WTC11 (cell line): ENCODE results near the gene HLA-DQA2. TPM values are rescaled to one million over a fixed set of nuclear protein-coding genes. Genes with fewer than 3 reads are reported as not detected.

Experiments used
- ATAC-seq: fragments of 200-7000 bp; cut with Tn5 transposase; 2 replicates; pipeline ENCODE4 v1.10.0; 2021; ENCODE audit warnings: mild to moderate bottlenecking, moderate library complexity
- CTCF ChIA-PET: fragments of 300-600 bp; sonication (Branson Sonifier 250); formaldehyde crosslinking; loops from one replicate; lab custom pipeline; 2021; ENCODE audit warnings: antibody characterized with exemption; lab: Charles Lee
- POLR2A ChIA-PET: fragments of 350-600 bp; sonication (Branson Sonifier 250); formaldehyde crosslinking; loops from one replicate; lab custom pipeline; 2021; ENCODE audit warnings: antibody characterized with exemption; lab: Charles Lee
- DNase-seq: peaks from one replicate; pipeline ENCODE4 v3.0.0; 2021; ENCODE audit warnings: low spot score
- H3K27ac Mint-ChIP-seq: 2 replicates; pipeline ENCODE4 v1.8.0; 2021; ENCODE audit warnings: mixed read lengths
- H3K27me3 Mint-ChIP-seq: 2 replicates; pipeline ENCODE4 v1.8.0; 2021; ENCODE audit warnings: low read depth, mild to moderate bottlenecking, moderate library complexity, mixed read lengths
- H3K36me3 Mint-ChIP-seq: 2 replicates; pipeline ENCODE4 v1.8.0; 2021; ENCODE audit warnings: mixed read lengths
- H3K4me1 Mint-ChIP-seq: 2 replicates; pipeline ENCODE4 v1.8.0; 2022; ENCODE audit warnings: mixed read lengths
- H3K4me3 Mint-ChIP-seq: 2 replicates; pipeline ENCODE4 v1.8.0; 2021; ENCODE audit warnings: mild to moderate bottlenecking, moderate library complexity, mixed read lengths
- H3K9me3 Mint-ChIP-seq: 2 replicates; pipeline ENCODE4 v1.8.0; 2021; ENCODE audit warnings: mixed read lengths
- CBFB ChIP-seq: sonication (generic); formaldehyde crosslinking; IDR thresholded peaks from 2 replicates; pipeline ENCODE4 v1.8.1; 2022; ENCODE audit warnings: mild to moderate bottlenecking, low read depth, missing genetic modification reagents
- ELF4 ChIP-seq: sonication (generic); formaldehyde crosslinking; IDR thresholded peaks from 2 replicates; pipeline ENCODE4 v1.8.1; 2022; ENCODE audit warnings: low read depth, mild to moderate bottlenecking, moderate library complexity, missing genetic modification reagents
- GRHL2 ChIP-seq: fragments of 250-450 bp; sonication (Bioruptor Pico); IDR thresholded peaks from 2 replicates; pipeline ENCODE4 v1.8.0; 2022; ENCODE audit warnings: mild to moderate bottlenecking, moderate library complexity; ENCODE audit not compliant: insufficient replicate concordance, severe bottlenecking
- HMGXB4 ChIP-seq: sonication (generic); formaldehyde crosslinking; IDR thresholded peaks from 2 replicates; pipeline ENCODE4 v1.8.1; 2023; ENCODE audit warnings: mild to moderate bottlenecking, moderate library complexity, missing genetic modification reagents
- NFYB ChIP-seq: sonication (generic); formaldehyde crosslinking; conservative IDR thresholded peaks from 2 replicates; pipeline ENCODE4 v1.8.0; 2022; ENCODE audit warnings: low read depth, missing genetic modification reagents
- NR2C2 ChIP-seq: sonication (generic); formaldehyde crosslinking; IDR thresholded peaks from 2 replicates; pipeline ENCODE4 v1.8.0; 2022; ENCODE audit warnings: mild to moderate bottlenecking, missing genetic modification reagents
- TCF7 ChIP-seq: sonication (generic); formaldehyde crosslinking; IDR thresholded peaks from 2 replicates; pipeline ENCODE4 v1.8.0; 2022; ENCODE audit warnings: mild to moderate bottlenecking, low read depth, missing genetic modification reagents, moderate library complexity
- TEAD4 ChIP-seq: sonication (generic); formaldehyde crosslinking; IDR thresholded peaks from 2 replicates; pipeline ENCODE4 v1.8.0; 2022; ENCODE audit warnings: mild to moderate bottlenecking, missing genetic modification reagents
- total RNA-seq: library from RNA; stranded (reverse); gene quantifications from 3 replicates; pipeline ENCODE4 v1.2.3, GENCODE V29; 2021
- TF ChIP-seq, protein P1 (sequence below): sonication (generic); formaldehyde crosslinking; IDR thresholded peaks from 2 replicates; pipeline ENCODE4 v1.8.1; 2023; ENCODE audit warnings: mild to moderate bottlenecking, missing genetic modification reagents
- TF ChIP-seq, protein P2 (sequence below): sonication (generic); formaldehyde crosslinking; IDR thresholded peaks from 2 replicates; pipeline ENCODE4 v1.8.1; 2022; ENCODE audit warnings: low read depth, missing genetic modification reagents, borderline replicate concordance
- TF ChIP-seq, protein P3 (sequence below): fragments of 200-600 bp; IDR thresholded peaks from 2 replicates; pipeline ENCODE4 v1.8.0; 2022; ENCODE audit warnings: antibody characterized with exemption

Gene HLA-DQA2
- total RNA-seq, 1 experiment from 2014 or later, result not detected

DNA sequence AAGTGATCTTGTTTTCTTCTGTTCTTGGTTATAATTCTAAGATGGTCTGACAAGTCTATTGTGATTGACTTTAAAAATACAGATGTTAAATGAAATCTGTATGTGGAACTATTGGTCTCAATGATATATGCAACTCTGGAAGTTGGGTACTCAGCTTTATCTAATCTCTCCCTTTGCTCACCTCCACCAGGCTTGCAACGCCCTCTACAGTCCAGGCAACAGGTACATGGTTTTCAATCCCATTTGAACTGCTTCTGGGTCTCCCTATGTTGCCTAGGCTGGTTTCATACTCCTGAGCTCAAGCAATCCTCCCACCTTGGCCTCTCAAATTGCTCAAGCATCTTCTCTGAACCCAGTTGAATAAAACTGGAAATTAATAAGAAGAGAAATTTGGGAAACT is 49.2 kb upstream of the HLA-DQA2 start:
- TF ChIP-seq GRHL2 (CRISPR knock-in tag) (no peak), TCF7 (CRISPR knock-in tag) (no peak)
- Mint-ChIP-seq H3K9me3 (peaks cover 14% of the 10 kb centered on the region), H3K27ac (no peak overlapping the region), H3K4me3 (no peak overlapping the region), H3K4me1 (no peaks in the 10 kb centered on the region), H3K36me3 (no peaks in the 10 kb centered on the region), H3K27me3 (peaks cover 5% of the 10 kb centered on the region)
- ATAC-seq (peak; percentile 75), DNase-seq (no peak)
- ChIA-PET POLR2A (no interaction called here), CTCF (interaction anchor here (0.7 to 1.4 kb wide), 9 partner anchors 8 to 285 kb away, joined by 3 to 7 read pairs (median 4); partner anchors contain the start of gene BTNL2)

DNA sequence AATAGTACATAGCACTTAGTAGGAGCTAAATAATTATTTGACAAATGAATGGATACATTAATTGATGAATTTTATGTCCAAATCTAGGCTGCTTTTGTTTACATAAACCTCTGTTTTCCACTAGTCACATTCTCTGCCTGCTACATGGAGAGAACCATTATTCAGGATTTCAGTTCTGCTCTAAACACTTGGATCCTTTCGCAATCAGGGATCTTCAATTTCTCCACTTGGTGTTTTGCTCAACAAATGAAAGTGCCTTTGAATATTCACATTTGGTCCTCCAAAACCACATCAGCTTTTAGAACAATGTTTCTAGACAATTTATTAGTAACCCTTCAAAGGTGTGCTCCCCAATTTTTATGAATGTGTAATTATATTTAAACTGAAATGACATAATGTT is 44.2 kb upstream of the HLA-DQA2 start:
- H3K27ac Mint-ChIP-seq, result no peak overlapping the region
- H3K36me3 Mint-ChIP-seq, result no peaks in the 10 kb centered on the region
- no peak overlapping the region for H3K4me3 Mint-ChIP-seq
- no peak for ATAC-seq
- no peak for TF ChIP-seq HMGXB4 (CRISPR knock-in tag)
- TF ChIP-seq, protein P1, sequence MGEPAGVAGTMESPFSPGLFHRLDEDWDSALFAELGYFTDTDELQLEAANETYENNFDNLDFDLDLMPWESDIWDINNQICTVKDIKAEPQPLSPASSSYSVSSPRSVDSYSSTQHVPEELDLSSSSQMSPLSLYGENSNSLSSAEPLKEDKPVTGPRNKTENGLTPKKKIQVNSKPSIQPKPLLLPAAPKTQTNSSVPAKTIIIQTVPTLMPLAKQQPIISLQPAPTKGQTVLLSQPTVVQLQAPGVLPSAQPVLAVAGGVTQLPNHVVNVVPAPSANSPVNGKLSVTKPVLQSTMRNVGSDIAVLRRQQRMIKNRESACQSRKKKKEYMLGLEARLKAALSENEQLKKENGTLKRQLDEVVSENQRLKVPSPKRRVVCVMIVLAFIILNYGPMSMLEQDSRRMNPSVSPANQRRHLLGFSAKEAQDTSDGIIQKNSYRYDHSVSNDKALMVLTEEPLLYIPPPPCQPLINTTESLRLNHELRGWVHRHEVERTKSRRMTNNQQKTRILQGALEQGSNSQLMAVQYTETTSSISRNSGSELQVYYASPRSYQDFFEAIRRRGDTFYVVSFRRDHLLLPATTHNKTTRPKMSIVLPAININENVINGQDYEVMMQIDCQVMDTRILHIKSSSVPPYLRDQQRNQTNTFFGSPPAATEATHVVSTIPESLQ (CRISPR knock-in tag), result no peak
- TF ChIP-seq NFYB (CRISPR knock-in tag), result no peak
- TF ChIP-seq ELF4, result no peak
- no peak for TF ChIP-seq NR2C2 (CRISPR knock-in tag)
- TF ChIP-seq CBFB, result no peak
- TF ChIP-seq, protein P2, sequence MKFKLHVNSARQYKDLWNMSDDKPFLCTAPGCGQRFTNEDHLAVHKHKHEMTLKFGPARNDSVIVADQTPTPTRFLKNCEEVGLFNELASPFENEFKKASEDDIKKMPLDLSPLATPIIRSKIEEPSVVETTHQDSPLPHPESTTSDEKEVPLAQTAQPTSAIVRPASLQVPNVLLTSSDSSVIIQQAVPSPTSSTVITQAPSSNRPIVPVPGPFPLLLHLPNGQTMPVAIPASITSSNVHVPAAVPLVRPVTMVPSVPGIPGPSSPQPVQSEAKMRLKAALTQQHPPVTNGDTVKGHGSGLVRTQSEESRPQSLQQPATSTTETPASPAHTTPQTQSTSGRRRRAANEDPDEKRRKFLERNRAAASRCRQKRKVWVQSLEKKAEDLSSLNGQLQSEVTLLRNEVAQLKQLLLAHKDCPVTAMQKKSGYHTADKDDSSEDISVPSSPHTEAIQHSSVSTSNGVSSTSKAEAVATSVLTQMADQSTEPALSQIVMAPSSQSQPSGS (CRISPR knock-in tag), result no peak
- TF ChIP-seq TEAD4 (CRISPR knock-in tag), result no peak
- TF ChIP-seq, all 79 proteins: peak for 0
- peaks cover 14% of the 10 kb centered on the region for H3K9me3 Mint-ChIP-seq
- H3K27me3 Mint-ChIP-seq, result peaks cover 10% of the 10 kb centered on the region
- no peaks in the 10 kb centered on the region for H3K4me1 Mint-ChIP-seq
- POLR2A ChIA-PET, result no interaction called here
- DNase-seq, result no peak
- CTCF ChIA-PET, result no interaction called here

DNA sequence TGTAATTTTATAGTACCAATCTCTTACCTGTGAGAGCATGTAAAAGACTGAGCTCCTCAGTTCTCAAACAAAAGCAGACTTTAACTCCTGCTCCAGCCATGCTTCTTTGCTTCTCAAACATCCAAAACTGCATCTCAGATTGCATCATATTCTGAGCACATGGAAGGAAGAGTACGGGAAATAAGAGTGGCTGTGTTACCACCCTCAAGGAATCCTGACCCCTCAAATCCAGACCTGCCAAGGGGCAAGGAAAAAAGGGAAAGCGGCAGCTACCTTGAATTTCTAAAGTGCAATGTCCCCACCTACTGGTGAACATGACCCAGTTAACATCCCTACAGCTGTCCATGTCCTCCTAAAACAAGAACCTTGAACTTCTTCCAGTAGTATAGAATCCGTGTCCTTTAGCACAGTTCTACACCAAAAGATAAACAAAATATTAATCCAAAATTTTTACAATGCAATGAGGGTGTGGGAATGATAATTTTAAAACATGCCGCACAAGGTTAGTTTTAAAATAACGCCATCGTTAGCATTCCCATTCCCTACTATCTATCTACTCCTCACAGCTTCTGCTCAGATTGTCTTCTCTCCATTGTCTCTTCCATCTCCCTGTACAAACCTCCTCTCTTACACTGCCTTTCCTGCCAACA is 40.7 kb upstream of the HLA-DQA2 start:
- Mint-ChIP-seq H3K27ac (no peak overlapping the region), H3K36me3 (0 out of 2 replicates have a peak, but pooled peaks cover 3% of the 10 kb centered on the region), H3K4me3 (no peak overlapping the region), H3K9me3 (peaks cover 9% of the 10 kb centered on the region), H3K4me1 (no peaks in the 10 kb centered on the region), H3K27me3 (peaks cover 5% of the 10 kb centered on the region; the same call in 1 of the 2 replicates)
- DNase-seq, result peak; percentile 41
- peak; percentile 86 for ATAC-seq
- POLR2A ChIA-PET, result no interaction called here
- CTCF ChIA-PET, result interaction anchor here (0.6 to 2.1 kb wide), 15 partner anchors 8 to 296 kb away, joined by 3 to 17 read pairs (median 3); no protein-coding TSS in a partner anchor
- TF ChIP-seq, protein P3, sequence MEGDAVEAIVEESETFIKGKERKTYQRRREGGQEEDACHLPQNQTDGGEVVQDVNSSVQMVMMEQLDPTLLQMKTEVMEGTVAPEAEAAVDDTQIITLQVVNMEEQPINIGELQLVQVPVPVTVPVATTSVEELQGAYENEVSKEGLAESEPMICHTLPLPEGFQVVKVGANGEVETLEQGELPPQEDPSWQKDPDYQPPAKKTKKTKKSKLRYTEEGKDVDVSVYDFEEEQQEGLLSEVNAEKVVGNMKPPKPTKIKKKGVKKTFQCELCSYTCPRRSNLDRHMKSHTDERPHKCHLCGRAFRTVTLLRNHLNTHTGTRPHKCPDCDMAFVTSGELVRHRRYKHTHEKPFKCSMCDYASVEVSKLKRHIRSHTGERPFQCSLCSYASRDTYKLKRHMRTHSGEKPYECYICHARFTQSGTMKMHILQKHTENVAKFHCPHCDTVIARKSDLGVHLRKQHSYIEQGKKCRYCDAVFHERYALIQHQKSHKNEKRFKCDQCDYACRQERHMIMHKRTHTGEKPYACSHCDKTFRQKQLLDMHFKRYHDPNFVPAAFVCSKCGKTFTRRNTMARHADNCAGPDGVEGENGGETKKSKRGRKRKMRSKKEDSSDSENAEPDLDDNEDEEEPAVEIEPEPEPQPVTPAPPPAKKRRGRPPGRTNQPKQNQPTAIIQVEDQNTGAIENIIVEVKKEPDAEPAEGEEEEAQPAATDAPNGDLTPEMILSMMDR, result peak; percentile 39
- TF ChIP-seq TEAD4 (CRISPR knock-in tag), result no peak
